Neutrophil (primary cell): ENCODE results near the gene ARPC1B.
"Not testable (repeated sequence)": the region's sequence is repeated elsewhere in the genome, so short reads cannot be mapped to it uniquely, and the experiment has no call there.

Source experiments
- H3K27ac ChIP-seq: fragments of 200-600 bp; sonication (generic); 2 replicates; pipeline ENCODE4 v1.5.1; 2016; ENCODE audit warnings: mild to moderate bottlenecking, moderate library complexity
- H3K27me3 ChIP-seq: fragments of 200-600 bp; sonication (generic); 2 replicates; pipeline ENCODE4 v1.6.0; 2016; ENCODE audit warnings: mild to moderate bottlenecking
- H3K36me3 ChIP-seq: fragments of 200-600 bp; sonication (generic); 2 replicates; pipeline ENCODE4 v1.5.1; 2017
- H3K4me1 ChIP-seq, 2 experiments: fragments of 200-600 bp in 1 of 2; sonication (generic) in 1 of 2; 1 replicate in 1 of 2; 2 replicates in 1 of 2; pipeline versions ENCODE4 v1.5.1 to v1.6.1; 2013 to 2016; ENCODE audit warnings: low read depth in 1 of 2, low read length in 1 of 2, mild to moderate bottlenecking in 1 of 2, moderate library complexity in 1 of 2; ENCODE audit not compliant: control insufficient read depth in 1 of 2, insufficient read depth in 1 of 2
- H3K4me3 ChIP-seq, 2 experiments: fragments of 200-600 bp in 1 of 2; sonication (generic) in 1 of 2; 1 replicate in 1 of 2; 2 replicates in 1 of 2; pipeline ENCODE4 v1.5.1; 2013 to 2016; ENCODE audit warnings: low read depth in 1 of 2, low read length in 1 of 2, mild to moderate bottlenecking in 1 of 2, moderate library complexity in 1 of 2
- H3K9me3 ChIP-seq: fragments of 200-600 bp; sonication (generic); 2 replicates; pipeline ENCODE4 v1.5.1; 2016
- CTCF ChIP-seq: fragments of 200-600 bp; sonication (generic); IDR thresholded peaks from 2 replicates; pipeline ENCODE4 v1.5.1; 2016; ENCODE audit warnings: antibody characterized with exemption

ARPC1B gene

GRCh38 chr7:99384523-99384922, 10.0 kb downstream of the ARPC1B start:
- H3K27ac ChIP-seq: peak overlapping the region; percentile 61
- H3K4me1 ChIP-seq: peaks cover 30 to 41% of the 10 kb centered on the region in 2 experiments
- H3K36me3 ChIP-seq: peaks cover 77% of the 10 kb centered on the region
- H3K4me3 ChIP-seq: no peak overlapping the region
- H3K27me3 ChIP-seq: no peaks in the 10 kb centered on the region
- no peak for TF ChIP-seq CTCF
- H3K9me3 ChIP-seq: no peaks in the 10 kb centered on the region

- peaks cover 19 to 31% of the 10 kb centered on the region in 2 experiments for H3K4me1 ChIP-seq
- H3K27ac ChIP-seq: peak overlapping the region; percentile 57
- peaks cover 88% of the 10 kb centered on the region for H3K36me3 ChIP-seq
- H3K4me3 ChIP-seq: no peak overlapping the region
- no peak for TF ChIP-seq CTCF
- no peaks in the 10 kb centered on the region for H3K27me3 ChIP-seq
- H3K9me3 ChIP-seq: no peaks in the 10 kb centered on the region
Observed at GRCh38 chr7:99385564-99385963, 11.0 kb downstream of the ARPC1B start.

GRCh38 chr7:99386584-99387238, 12.2 kb downstream of the ARPC1B start:
- no peaks in the 10 kb centered on the region for H3K9me3 ChIP-seq
- TF ChIP-seq CTCF: peak; percentile 39
- H3K27me3 ChIP-seq: no peaks in the 10 kb centered on the region
- no peak overlapping the region for H3K4me3 ChIP-seq
- peak overlapping the region; percentile 60 for H3K27ac ChIP-seq
- H3K36me3 ChIP-seq: peaks cover 90% of the 10 kb centered on the region
- H3K4me1 ChIP-seq: peaks cover 8 to 19% of the 10 kb centered on the region in 2 experiments

- Histone ChIP-seq H3K4me1 (peaks cover 10 to 20% of the 10 kb centered on the region in 2 experiments), H3K27ac (peak overlapping the region; percentile 60), H3K36me3 (peaks cover 91% of the 10 kb centered on the region)
- H3K9me3 ChIP-seq, H3K27me3 ChIP-seq, H3K4me3 ChIP-seq: not testable (repeated sequence)
- peak; percentile 3 for TF ChIP-seq CTCF
Observed at GRCh38 chr7:99387239-99387635, 12.7 kb downstream of the ARPC1B start.

GRCh38 chr7:99387912-99388311, 13.4 kb downstream of the ARPC1B start:
- Histone ChIP-seq H3K36me3 (peaks cover 97% of the 10 kb centered on the region), H3K9me3 (no peaks in the 10 kb centered on the region), H3K27me3 (no peaks in the 10 kb centered on the region), H3K27ac (no peak overlapping the region), H3K4me1 (peaks cover 17 to 25% of the 10 kb centered on the region in 2 experiments), H3K4me3 (no peak overlapping the region)
- TF ChIP-seq CTCF: no peak
